ES-I3 (cell line): Measurements from ENCODE around the gene RNF26.

Experiments
- H3K36me3 ChIP-seq: 2 replicates; pipeline ENCODE4 v1.6.1; 2013; ENCODE audit warnings: mild to moderate bottlenecking, low read length, control low read depth, moderate library complexity; ENCODE audit not compliant: insufficient read depth
- H3K4me1 ChIP-seq: 2 replicates; pipeline ENCODE4 v1.6.1; 2013; ENCODE audit warnings: mild to moderate bottlenecking, control low read depth, low read length; ENCODE audit not compliant: insufficient read depth
- H3K9ac ChIP-seq: 2 replicates; pipeline ENCODE4 v1.6.1; 2013; ENCODE audit warnings: low read depth, mild to moderate bottlenecking, low read length, moderate library complexity
- H3K9me3 ChIP-seq: 2 replicates; pipeline ENCODE4 v1.6.1; 2013; ENCODE audit warnings: mild to moderate bottlenecking, low read length, moderate library complexity; ENCODE audit not compliant: control insufficient read depth, insufficient read depth

RNF26 gene

GRCh38 chr11:119320240-119320775 is 14.0 kb upstream of the RNF26 start:
- H3K9me3 ChIP-seq: no peaks in the 10 kb centered on the region
- no peaks in the 10 kb centered on the region for H3K36me3 ChIP-seq
- H3K4me1 ChIP-seq: peaks cover 19% of the 10 kb centered on the region
- peak overlapping the region; percentile 53 for H3K9ac ChIP-seq

GRCh38 chr11:119320776-119321524 is 13.4 kb upstream of the RNF26 start:
- H3K4me1 ChIP-seq: peaks cover 19% of the 10 kb centered on the region
- no peaks in the 10 kb centered on the region for H3K36me3 ChIP-seq
- H3K9ac ChIP-seq: peak overlapping the region; percentile 53
- no peaks in the 10 kb centered on the region for H3K9me3 ChIP-seq

- peak overlapping the region; percentile 53; the same call in 1 of the 2 replicates for H3K9ac ChIP-seq
Observed at GRCh38 chr11:119322360-119322739, 12.0 kb upstream of the RNF26 start.

GRCh38 chr11:119322921-119323531 is 11.3 kb upstream of the RNF26 start:
- Histone ChIP-seq H3K36me3 (no peaks in the 10 kb centered on the region), H3K4me1 (peaks cover 14% of the 10 kb centered on the region), H3K9me3 (no peaks in the 10 kb centered on the region), H3K9ac (no peak overlapping the region)

More at GRCh38 chr11:119322360-119322739, 12.0 kb upstream of the RNF26 start:
- H3K9me3 ChIP-seq: no peaks in the 10 kb centered on the region
- H3K4me1 ChIP-seq: peaks cover 19% of the 10 kb centered on the region
- H3K36me3 ChIP-seq: no peaks in the 10 kb centered on the region

GRCh38 chr11:119323532-119324033 is 10.7 kb upstream of the RNF26 start:
- H3K9ac ChIP-seq: no peak overlapping the region
- no peaks in the 10 kb centered on the region for H3K9me3 ChIP-seq
- peaks cover 14% of the 10 kb centered on the region for H3K4me1 ChIP-seq
- no peaks in the 10 kb centered on the region for H3K36me3 ChIP-seq

- Histone ChIP-seq H3K4me1 (peaks cover 10% of the 10 kb centered on the region), H3K9me3 (no peaks in the 10 kb centered on the region), H3K9ac (no peak overlapping the region), H3K36me3 (no peaks in the 10 kb centered on the region)
Observed at GRCh38 chr11:119324189-119324588, 10.1 kb upstream of the RNF26 start.

- no peaks in the 10 kb centered on the region; the same call in 1 of the 2 replicates for H3K4me1 ChIP-seq
- H3K9me3 ChIP-seq: no peaks in the 10 kb centered on the region
- no peak overlapping the region for H3K9ac ChIP-seq
- no peaks in the 10 kb centered on the region for H3K36me3 ChIP-seq
Observed at GRCh38 chr11:119329320-119329719, 5.0 kb upstream of the RNF26 start.

- Histone ChIP-seq H3K9me3 (no peaks in the 10 kb centered on the region), H3K36me3 (no peaks in the 10 kb centered on the region), H3K9ac (no peak overlapping the region), H3K4me1 (peaks cover under 1% of the 10 kb centered on the region)
Observed at GRCh38 chr11:119330237-119330636, 4.1 kb upstream of the RNF26 start.

- Histone ChIP-seq H3K9ac (no peak overlapping the region), H3K4me1 (peaks cover 7% of the 10 kb centered on the region)
Observed at GRCh38 chr11:119332111-119332765, 2.1 kb upstream of the RNF26 start.

GRCh38 chr11:119335091-119335654 is 846 bp downstream of the RNF26 start:
- Histone ChIP-seq H3K4me1 (peaks cover 12% of the 10 kb centered on the region), H3K9me3 (no peaks in the 10 kb centered on the region), H3K36me3 (no peaks in the 10 kb centered on the region), H3K9ac (peak overlapping the region; percentile 67)

More at GRCh38 chr11:119332111-119332765, 2.1 kb upstream of the RNF26 start:
- H3K9me3 ChIP-seq: no peaks in the 10 kb centered on the region
- H3K36me3 ChIP-seq: no peaks in the 10 kb centered on the region

GRCh38 chr11:119335655-119336543 is 1.6 kb downstream of the RNF26 start:
- H3K36me3 ChIP-seq: no peaks in the 10 kb centered on the region
- peaks cover 12% of the 10 kb centered on the region for H3K4me1 ChIP-seq
- no peaks in the 10 kb centered on the region for H3K9me3 ChIP-seq
- no peak overlapping the region for H3K9ac ChIP-seq

GRCh38 chr11:119336744-119337469 is 2.6 kb downstream of the RNF26 start:
- no peaks in the 10 kb centered on the region for H3K9me3 ChIP-seq
- H3K9ac ChIP-seq: peak overlapping the region; percentile 65; the same call in 1 of the 2 replicates
- H3K36me3 ChIP-seq: no peaks in the 10 kb centered on the region
- H3K4me1 ChIP-seq: peaks cover 22% of the 10 kb centered on the region
